GM12801 (cell line): ENCODE measurements around the gene ALLC.

Source experiments
- CTCF ChIP-seq: IDR thresholded peaks from one replicate; pipeline ENCODE4 v1.5.1; 2011; ENCODE audit warnings: control low read depth; ENCODE audit not compliant: insufficient read length; ENCODE audit errors: extremely low read depth

The ALLC gene

GRCh38 chr2:3731829-3732228 lies 73.8 kb downstream of the ALLC start:
- no peak for TF ChIP-seq CTCF

- no peak for TF ChIP-seq CTCF
Measured at GRCh38 chr2:3736112-3736511, 78.1 kb downstream of the ALLC start.

GRCh38 chr2:3737128-3737527 lies 79.1 kb downstream of the ALLC start:
- no peak for TF ChIP-seq CTCF

GRCh38 chr2:3738454-3738853 lies 80.5 kb downstream of the ALLC start:
- TF ChIP-seq CTCF: no peak

- no peak for TF ChIP-seq CTCF
Measured at GRCh38 chr2:3739313-3739712, 81.3 kb downstream of the ALLC start.

GRCh38 chr2:3741396-3741795 lies 83.4 kb downstream of the ALLC start:
- TF ChIP-seq CTCF: no peak

- no peak for TF ChIP-seq CTCF
Measured at GRCh38 chr2:3741867-3742602, 84.0 kb downstream of the ALLC start.
